Epithelial cell of esophagus (primary cell): ENCODE measurements around the gene VMP1.
A peak's percentile ranks its signal among the peaks of the same experiment; 100 is the strongest.

ENCODE experiments used
- DNase-seq: peaks from one replicate; pipeline ENCODE4 v3.0.0; 2010; ENCODE audit warnings: low read depth
- H3K4me3 ChIP-seq: 2 replicates; pipeline ENCODE4 v1.5.1; 2011; ENCODE audit warnings: mild to moderate bottlenecking, low read length, control low read depth
- TF ChIP-seq, protein P1 (sequence below): IDR thresholded peaks from 2 replicates; pipeline ENCODE4 v1.5.1; 2011; ENCODE audit warnings: low read depth, mild to moderate bottlenecking, low read length, control low read depth, inconsistent platforms; ENCODE audit not compliant: insufficient read depth; ENCODE audit errors: missing control alignments

VMP1 gene

DNA sequence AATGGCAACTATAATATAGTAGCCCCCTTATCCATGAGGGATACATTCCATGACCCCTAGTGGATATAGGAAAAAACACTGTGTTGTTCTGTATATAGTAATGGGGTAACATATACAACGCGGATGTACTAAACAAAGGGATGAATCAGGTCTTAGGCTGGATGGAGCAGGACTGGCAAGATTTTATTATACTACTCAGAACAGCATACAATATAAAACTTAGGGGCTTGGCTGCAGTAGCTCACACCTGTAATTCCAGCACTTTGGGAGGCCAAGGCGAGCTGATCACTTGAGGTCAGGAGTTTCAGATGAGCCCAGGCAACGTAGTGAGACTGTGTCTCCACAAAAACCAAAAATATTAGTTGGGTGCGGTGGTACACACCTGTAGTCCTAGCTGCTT lies 26.8 kb downstream of the VMP1 start:
- TF ChIP-seq, protein P1, sequence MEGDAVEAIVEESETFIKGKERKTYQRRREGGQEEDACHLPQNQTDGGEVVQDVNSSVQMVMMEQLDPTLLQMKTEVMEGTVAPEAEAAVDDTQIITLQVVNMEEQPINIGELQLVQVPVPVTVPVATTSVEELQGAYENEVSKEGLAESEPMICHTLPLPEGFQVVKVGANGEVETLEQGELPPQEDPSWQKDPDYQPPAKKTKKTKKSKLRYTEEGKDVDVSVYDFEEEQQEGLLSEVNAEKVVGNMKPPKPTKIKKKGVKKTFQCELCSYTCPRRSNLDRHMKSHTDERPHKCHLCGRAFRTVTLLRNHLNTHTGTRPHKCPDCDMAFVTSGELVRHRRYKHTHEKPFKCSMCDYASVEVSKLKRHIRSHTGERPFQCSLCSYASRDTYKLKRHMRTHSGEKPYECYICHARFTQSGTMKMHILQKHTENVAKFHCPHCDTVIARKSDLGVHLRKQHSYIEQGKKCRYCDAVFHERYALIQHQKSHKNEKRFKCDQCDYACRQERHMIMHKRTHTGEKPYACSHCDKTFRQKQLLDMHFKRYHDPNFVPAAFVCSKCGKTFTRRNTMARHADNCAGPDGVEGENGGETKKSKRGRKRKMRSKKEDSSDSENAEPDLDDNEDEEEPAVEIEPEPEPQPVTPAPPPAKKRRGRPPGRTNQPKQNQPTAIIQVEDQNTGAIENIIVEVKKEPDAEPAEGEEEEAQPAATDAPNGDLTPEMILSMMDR, result no peak
- no peak for DNase-seq
- no peak overlapping the region for H3K4me3 ChIP-seq

DNA sequence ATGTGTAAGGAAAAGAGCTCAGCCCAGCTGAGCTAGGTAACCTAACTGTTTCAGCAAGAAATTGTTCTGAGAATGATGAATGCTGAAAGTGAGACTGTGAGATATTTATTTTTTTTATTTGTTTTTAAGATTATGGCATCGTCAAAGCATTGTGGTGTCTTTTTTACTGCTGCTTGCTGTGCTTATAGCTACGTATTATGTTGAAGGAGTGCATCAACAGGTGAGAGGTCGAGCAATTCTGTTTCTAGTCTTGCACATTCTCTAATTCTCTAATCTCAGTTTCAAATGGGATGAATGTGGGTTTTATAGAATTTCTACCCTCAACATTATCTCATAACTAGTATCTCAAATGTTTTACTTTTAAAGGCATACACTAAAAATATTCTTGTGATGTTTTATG lies 29.9 kb downstream of the VMP1 start:
- no peak for DNase-seq
- H3K4me3 ChIP-seq, result no peak overlapping the region
- TF ChIP-seq, protein P1, result no peak

DNA sequence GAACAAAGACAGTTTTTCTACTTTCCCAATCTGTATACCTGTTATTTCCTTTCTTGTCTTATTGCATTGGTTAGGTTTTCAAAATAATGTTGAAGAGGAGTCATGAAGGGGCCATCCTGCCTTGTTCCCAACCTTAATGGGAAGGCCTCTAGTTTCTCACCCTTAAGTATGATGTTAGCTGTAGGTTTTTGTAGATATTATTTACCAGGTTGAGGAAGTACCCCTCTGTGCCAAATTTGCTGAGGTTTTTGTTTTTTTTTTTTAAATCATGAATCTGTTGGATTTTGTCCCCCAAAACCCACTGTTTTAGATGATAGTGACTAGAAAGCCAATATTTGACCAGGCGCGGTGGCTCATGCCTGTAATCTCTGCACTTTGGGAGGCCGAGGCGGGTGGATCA lies 36.4 kb downstream of the VMP1 start:
- DNase-seq, result no peak
- no peak overlapping the region for H3K4me3 ChIP-seq
- TF ChIP-seq, protein P1, result no peak

DNA sequence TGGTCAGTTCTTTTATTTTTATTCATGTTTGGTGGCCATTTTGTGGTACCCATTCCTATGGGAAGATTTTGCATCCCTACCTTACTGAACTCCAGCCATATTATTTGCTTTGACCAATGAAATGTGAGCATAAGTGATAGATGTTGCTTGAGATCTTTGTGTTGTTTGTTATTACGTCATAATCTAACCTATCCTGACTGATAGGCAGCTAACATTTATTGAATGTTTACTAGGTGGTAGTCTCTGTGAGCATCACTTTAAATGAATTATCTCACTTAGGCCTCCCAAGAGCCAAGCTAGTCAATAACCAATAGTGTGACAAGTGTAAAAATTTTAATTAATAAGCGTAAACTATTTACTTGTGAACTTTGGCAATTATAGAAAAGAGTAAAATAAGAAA lies 37.6 kb downstream of the VMP1 start:
- TF ChIP-seq, protein P1, result no peak
- no peak for DNase-seq
- H3K4me3 ChIP-seq, result no peak overlapping the region

DNA sequence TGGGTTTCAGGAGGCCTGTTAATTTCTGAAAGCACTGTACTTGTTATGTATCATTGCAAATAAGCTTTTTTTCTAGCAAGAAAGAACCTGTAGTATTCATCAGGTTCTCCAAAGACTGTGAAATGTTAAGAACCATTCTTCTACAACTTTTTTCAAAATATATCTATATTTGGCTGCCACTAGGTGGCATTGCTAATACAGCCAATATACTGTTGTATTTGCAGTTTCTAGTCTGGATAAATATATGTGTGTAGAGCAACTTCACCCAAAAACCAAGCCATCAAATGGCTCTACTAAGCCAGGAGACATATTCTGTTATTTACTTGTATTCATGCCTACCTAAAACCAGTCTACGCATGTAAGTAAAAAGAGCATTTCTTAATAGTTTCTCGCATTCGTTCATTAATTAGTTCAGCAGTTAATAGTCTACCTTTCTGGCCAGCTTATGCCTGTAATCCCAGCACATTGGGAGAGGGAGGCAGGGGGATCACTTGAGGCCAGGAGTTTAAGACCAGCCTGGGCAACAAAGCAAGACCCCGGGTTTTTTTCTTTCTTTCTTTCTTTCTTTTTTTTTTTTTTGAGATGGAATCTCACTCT lies 39.5 kb downstream of the VMP1 start:
- TF ChIP-seq, protein P1, result peak; percentile 60
- peak; percentile 65 for DNase-seq
- no peak overlapping the region for H3K4me3 ChIP-seq

DNA sequence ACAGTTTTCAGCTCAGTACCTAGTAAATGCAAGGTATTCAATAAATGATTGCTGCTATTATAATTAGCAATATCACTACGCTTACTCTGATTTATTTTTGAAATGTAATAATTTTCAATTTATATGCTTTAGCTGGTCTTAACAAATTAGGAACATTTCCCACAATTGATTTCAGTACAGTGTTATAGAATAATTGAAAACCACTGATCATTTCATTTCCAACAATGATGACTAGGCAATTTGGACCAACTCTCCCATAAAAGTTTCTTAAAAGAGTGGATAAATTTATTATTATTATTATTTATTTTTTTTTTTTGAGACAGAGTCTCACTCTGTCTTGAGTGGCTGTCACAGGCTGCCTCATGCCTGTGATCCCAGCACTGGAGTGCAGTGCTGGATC lies 41.1 kb downstream of the VMP1 start:
- DNase-seq, result no peak
- no peak overlapping the region for H3K4me3 ChIP-seq
- TF ChIP-seq, protein P1, result no peak

DNA sequence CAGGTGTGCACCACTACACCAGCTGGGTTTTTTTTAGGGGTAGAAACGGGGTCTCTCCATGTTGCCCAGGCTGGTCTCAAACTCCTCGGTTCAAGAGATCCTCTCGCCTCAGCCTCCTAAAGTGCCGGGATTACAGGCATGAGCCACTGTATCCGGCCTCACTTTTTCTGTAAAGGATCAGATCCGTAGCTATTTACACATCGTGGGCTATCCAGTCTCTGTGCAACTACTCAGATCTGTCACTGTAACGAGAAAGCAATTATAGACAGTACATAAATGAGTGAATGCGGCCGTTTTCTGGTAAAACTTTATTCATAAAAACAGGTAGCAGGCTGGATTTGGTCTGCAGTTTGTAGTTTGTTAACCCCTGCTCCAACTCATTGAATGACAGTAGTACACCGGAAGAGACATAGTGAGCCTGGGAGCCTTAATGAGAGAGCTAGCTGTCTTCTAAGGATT lies 44.5 kb downstream of the VMP1 start:
- TF ChIP-seq, protein P1, result no peak
- no peak overlapping the region for H3K4me3 ChIP-seq
- DNase-seq, result no peak
